ENCODE data around the gene CEACAM21. TPM values are rescaled to one million over a fixed set of nuclear protein-coding genes. Genes with fewer than 3 reads are reported as not detected.
A peak's percentile ranks its signal among the peaks of the same experiment; 100 is the strongest.

Gene CEACAM21
- polyA plus RNA-seq, 1 of the 3 experiments (the other 2 are of a cell fraction) = not detected

DNA sequence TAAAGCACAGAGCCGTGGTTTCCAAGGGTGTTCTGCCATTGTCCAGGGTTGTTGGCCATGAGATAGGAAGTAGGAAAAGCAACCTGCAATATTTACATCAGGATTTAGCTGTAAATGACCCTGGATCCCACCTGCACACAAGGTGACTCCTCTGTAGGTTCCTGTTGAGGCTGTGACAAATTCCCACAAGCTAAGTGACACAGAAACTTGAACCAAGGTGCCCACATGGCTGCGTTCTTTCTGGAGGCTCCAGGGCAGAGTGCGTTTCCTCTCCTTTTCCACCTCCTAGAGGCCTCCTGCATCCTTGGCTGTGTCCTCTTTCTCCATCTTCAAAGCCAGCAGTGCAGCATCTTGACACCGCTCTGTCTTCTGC is 11.9 kb downstream of the CEACAM21 start:
- TF ChIP-seq USF1 (IDR thresholded peaks at IDR 0.05; ENCODE audit: borderline replicate concordance, low read depth) = no peak
- no peak for TF ChIP-seq RXRA (IDR thresholded peaks at IDR 0.05; ENCODE audit: borderline replicate concordance, low read depth)
- no peak for TF ChIP-seq SIN3A (IDR thresholded peaks at IDR 0.05; ENCODE audit: borderline replicate concordance, low read depth, low read length)
- 10% methylated on average over 4 of the region's 4 CpGs for WGBS (ENCODE audit: low lambda C conversion rate)
- no peaks in the 10 kb centered on the region for H3K4me1 ChIP-seq (ENCODE audit: control insufficient read depth in 1 of 2, insufficient read depth in 2 of 2, low read depth in 1 of 2, low read length in 1 of 2)
- H3K27ac ChIP-seq (ENCODE audit: low read depth in 2 of 2, low read length in 1 of 2) = no peak overlapping the region
- no peak overlapping the region for H3K4me2 ChIP-seq
- H3K36me3 ChIP-seq (replicated peaks in 1 of 2; ENCODE audit: control insufficient read depth in 1 of 2, insufficient read depth in 2 of 2, low read length in 1 of 2) = no peaks in the 10 kb centered on the region
- no peaks in the 10 kb centered on the region for H4K20me1 ChIP-seq (ENCODE audit: insufficient read depth)
- no peak overlapping the region for H2AFZ ChIP-seq (ENCODE audit: low read depth)
- H3F3A ChIP-seq (replicated peaks; ENCODE audit: insufficient read depth) = no peaks in the 10 kb centered on the region
- no peaks in the 10 kb centered on the region for H3K9me3 ChIP-seq
- no peak overlapping the region for H3K4me3 ChIP-seq (ENCODE audit: low read depth in 2 of 2, low read length in 1 of 2)
- ChIA-PET CTCF (interaction anchor here (1.6 to 2.3 kb wide), 3 partner anchors 8 to 17 kb away, joined by 6 to 9 read pairs (median 7); no protein-coding TSS in a partner anchor), POLR2A (no interaction called here)
- no peak overlapping the region for H3K9ac ChIP-seq
- H3K79me2 ChIP-seq (ENCODE audit: insufficient read depth) = no peaks in the 10 kb centered on the region
- H3K9me2 ChIP-seq = no peaks in the 10 kb centered on the region
- H3K27me3 ChIP-seq (ENCODE audit: insufficient read depth) = no peaks in the 10 kb centered on the region
- no peak for DNase-seq

DNA sequence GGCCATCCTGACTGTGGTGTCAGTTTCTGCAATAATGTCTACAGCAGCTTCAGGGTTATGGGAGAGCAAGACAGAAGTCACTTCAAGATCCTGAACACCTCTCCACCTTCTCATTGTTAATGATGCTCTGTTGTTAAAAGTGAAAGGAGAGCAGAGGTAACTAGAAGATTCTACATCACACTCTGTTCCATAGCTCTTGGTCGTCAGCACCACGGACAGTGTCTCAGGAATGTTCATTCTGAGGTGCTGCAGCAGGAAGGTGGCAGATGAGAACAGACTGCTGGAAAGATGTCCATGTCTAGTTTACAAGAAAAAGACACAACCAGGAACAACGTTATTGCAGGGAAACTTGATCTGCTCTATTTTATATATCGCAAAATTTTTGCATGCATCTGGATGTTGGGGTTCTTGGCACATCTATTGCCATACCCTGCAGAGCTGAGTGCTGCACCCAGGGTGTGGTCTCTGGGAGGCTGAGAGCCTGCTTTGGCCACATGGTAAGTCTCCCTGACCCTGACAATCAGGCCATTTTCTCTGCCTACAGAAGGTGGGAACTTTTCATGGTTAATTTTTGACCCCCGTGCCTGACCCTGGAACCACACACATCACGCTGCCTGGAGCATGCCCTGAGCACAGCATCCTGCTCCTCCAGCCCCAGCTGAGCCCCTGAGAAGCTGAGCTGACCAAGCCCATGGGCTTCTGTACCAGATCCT is 12.7 kb downstream of the CEACAM21 start:
- Histone ChIP-seq H3K9me2 (no peaks in the 10 kb centered on the region), H4K20me1 (ENCODE audit: insufficient read depth) (no peaks in the 10 kb centered on the region), H3K36me3 (replicated peaks in 1 of 2; ENCODE audit: control insufficient read depth in 1 of 2, insufficient read depth in 2 of 2, low read length in 1 of 2) (no peaks in the 10 kb centered on the region), H3K4me3 (ENCODE audit: low read depth in 2 of 2, low read length in 1 of 2) (no peak overlapping the region), H2AFZ (ENCODE audit: low read depth) (no peak overlapping the region), H3K27me3 (ENCODE audit: insufficient read depth) (no peaks in the 10 kb centered on the region), H3K27ac (ENCODE audit: low read depth in 2 of 2, low read length in 1 of 2) (no peak overlapping the region), H3K4me1 (ENCODE audit: control insufficient read depth in 1 of 2, insufficient read depth in 2 of 2, low read depth in 1 of 2, low read length in 1 of 2) (no peaks in the 10 kb centered on the region), H3K4me2 (no peak overlapping the region), H3K79me2 (ENCODE audit: insufficient read depth) (no peaks in the 10 kb centered on the region), H3K9me3 (no peaks in the 10 kb centered on the region), H3K9ac (no peak overlapping the region), H3F3A (replicated peaks; ENCODE audit: insufficient read depth) (no peaks in the 10 kb centered on the region)
- ChIA-PET POLR2A (no interaction called here), CTCF (interaction anchor here (1.9 to 2.3 kb wide), 2 partner anchors 9 to 18 kb away, joined by 6 to 9 read pairs; no protein-coding TSS in a partner anchor)
- TF ChIP-seq, protein P1, sequence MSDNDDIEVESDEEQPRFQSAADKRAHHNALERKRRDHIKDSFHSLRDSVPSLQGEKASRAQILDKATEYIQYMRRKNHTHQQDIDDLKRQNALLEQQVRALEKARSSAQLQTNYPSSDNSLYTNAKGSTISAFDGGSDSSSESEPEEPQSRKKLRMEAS (IDR thresholded peaks at IDR 0.05; ENCODE audit: low read depth) = no peak
- TF ChIP-seq IRF3 (IDR thresholded peaks at IDR 0.05; ENCODE audit: low read depth, low read length) (no peak), FOSL2 (IDR thresholded peaks at IDR 0.05; ENCODE audit: borderline replicate concordance, low read depth) (no peak), EZH2phosphoT487 (IDR thresholded peaks at IDR 0.05; ENCODE audit: borderline replicate concordance, low read depth) (no peak), GATA2 (CRISPR knock-in tag; IDR thresholded peaks at IDR 0.05) (no peak), TCF12 (IDR thresholded peaks at IDR 0.05) (no peak)
- TF ChIP-seq, protein P2, sequence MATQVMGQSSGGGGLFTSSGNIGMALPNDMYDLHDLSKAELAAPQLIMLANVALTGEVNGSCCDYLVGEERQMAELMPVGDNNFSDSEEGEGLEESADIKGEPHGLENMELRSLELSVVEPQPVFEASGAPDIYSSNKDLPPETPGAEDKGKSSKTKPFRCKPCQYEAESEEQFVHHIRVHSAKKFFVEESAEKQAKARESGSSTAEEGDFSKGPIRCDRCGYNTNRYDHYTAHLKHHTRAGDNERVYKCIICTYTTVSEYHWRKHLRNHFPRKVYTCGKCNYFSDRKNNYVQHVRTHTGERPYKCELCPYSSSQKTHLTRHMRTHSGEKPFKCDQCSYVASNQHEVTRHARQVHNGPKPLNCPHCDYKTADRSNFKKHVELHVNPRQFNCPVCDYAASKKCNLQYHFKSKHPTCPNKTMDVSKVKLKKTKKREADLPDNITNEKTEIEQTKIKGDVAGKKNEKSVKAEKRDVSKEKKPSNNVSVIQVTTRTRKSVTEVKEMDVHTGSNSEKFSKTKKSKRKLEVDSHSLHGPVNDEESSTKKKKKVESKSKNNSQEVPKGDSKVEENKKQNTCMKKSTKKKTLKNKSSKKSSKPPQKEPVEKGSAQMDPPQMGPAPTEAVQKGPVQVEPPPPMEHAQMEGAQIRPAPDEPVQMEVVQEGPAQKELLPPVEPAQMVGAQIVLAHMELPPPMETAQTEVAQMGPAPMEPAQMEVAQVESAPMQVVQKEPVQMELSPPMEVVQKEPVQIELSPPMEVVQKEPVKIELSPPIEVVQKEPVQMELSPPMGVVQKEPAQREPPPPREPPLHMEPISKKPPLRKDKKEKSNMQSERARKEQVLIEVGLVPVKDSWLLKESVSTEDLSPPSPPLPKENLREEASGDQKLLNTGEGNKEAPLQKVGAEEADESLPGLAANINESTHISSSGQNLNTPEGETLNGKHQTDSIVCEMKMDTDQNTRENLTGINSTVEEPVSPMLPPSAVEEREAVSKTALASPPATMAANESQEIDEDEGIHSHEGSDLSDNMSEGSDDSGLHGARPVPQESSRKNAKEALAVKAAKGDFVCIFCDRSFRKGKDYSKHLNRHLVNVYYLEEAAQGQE (IDR thresholded peaks at IDR 0.05; ENCODE audit: low read depth, low read length) = peak; percentile 98
- no peak for DNase-seq
- 0% methylated on average over 6 of the region's 6 CpGs for WGBS (ENCODE audit: low lambda C conversion rate)
